ENCODE data around the gene SLC36A2.

Gene SLC36A2

DNA sequence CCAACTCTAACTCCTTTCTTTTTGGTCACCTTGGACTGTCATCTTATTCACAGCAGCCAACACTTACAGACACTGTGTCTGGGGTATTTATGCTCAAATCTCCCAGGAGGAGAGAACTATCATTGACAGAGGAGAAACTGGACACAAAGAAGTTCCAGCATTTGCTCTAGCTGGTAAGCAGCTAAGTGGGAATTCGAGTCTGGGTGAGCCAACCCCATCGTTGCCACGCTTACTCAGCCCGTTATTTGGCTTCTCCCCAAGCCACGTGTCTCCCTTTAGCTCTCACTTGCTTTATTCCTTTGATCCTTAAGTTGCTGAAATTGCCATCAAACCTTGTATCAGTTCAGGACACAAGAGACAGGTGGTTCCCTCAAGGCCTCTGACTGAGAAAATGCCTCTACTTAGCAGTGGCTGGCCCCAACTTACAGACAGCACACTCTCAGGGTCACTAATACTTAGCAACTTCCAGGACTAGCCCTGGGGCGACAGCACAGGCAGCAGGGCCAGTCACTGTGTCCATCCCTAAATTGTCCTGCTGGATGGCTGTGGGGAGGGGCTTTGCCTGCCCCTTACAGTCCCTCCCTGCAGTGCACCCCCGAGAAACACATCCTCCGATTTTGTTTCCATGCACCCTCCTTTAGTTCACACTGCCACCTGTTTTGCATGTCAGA is 1.4 kb downstream of the SLC36A2 start:
- no peaks in the 10 kb centered on the region for H3K4me1 Mint-ChIP-seq (ENCODE audit: low read depth)
- no peak overlapping the region for H3K4me3 Mint-ChIP-seq
- no peaks in the 10 kb centered on the region for H3K9me3 Mint-ChIP-seq
- no peak overlapping the region for H3K27ac Mint-ChIP-seq
- no peaks in the 10 kb centered on the region for H3K36me3 Mint-ChIP-seq (ENCODE audit: low read depth)
- H3K27me3 Mint-ChIP-seq (ENCODE audit: low read depth) = peaks cover 24% of the 10 kb centered on the region

DNA sequence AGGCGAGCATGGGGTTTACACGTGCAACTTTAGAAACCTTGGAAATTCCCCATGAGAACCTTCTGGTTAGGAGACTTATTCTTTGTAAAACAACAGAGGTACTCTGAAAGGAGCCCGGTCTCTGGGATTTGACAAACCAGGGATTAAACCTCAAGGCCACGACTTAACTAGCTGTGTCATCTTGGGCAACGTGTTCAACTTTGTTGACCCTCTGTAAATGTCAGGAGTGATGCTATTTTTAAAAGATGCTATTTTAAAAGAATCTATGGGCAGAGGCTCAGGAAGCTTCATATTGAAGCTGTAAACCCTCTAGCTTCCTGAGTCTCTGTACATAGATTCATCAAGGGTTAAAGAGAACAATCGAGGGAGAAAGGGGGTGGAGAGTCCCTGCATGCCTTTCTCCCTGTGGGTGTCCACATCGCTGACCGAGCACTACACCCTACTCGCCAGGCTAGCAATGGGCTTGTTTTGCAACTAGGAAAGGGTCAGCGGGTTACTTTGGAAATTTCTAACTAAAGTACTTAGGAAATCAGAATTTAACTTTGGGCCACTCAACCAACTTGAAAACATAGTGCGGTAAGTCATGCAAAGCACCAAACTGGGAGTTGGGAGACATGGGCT is 2.1 kb downstream of the SLC36A2 start:
- H3K36me3 Mint-ChIP-seq (ENCODE audit: low read depth) = no peaks in the 10 kb centered on the region
- H3K9me3 Mint-ChIP-seq = no peaks in the 10 kb centered on the region
- no peak overlapping the region for H3K4me3 Mint-ChIP-seq
- H3K27ac Mint-ChIP-seq = no peak overlapping the region
- H3K4me1 Mint-ChIP-seq (ENCODE audit: low read depth) = no peaks in the 10 kb centered on the region
- H3K27me3 Mint-ChIP-seq (ENCODE audit: low read depth) = peaks cover 26% of the 10 kb centered on the region

GRCh38 chr5:151344088-151344487 is 3.3 kb downstream of the SLC36A2 start:
- no peaks in the 10 kb centered on the region for H3K36me3 Mint-ChIP-seq (ENCODE audit: low read depth)
- H3K27me3 Mint-ChIP-seq (ENCODE audit: low read depth) = peaks cover 29% of the 10 kb centered on the region

DNA sequence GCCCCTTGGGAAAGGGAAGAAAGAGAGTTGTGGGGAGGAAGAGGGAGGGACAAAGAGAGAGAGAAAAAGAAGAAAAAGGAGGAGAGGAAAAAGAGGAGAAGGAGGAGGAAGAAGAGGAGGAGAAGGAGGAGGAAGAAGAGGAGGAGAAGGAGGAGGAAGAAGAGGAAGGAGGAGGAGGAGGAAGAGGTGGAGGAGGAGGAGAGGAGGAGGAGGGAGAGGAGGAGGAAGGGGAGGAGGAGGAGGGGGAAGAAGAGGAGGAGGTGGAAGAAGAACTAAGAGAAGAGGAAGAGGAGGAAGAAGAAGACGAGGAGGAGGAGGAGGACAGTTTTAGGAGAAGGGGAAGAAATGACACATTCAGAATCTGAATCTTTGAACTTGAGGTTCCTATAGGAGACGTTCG is 7.4 kb downstream of the SLC36A2 start:
- H3K9me3 Mint-ChIP-seq = no peaks in the 10 kb centered on the region
- H3K4me1 Mint-ChIP-seq (ENCODE audit: low read depth) = no peaks in the 10 kb centered on the region
- H3K27me3 Mint-ChIP-seq (ENCODE audit: low read depth) = peaks cover 26% of the 10 kb centered on the region
- H3K27ac Mint-ChIP-seq = no peak overlapping the region
- no peaks in the 10 kb centered on the region for H3K36me3 Mint-ChIP-seq (ENCODE audit: low read depth)
- H3K4me3 Mint-ChIP-seq = no peak overlapping the region

More at GRCh38 chr5:151344088-151344487, 3.3 kb downstream of the SLC36A2 start:
- Mint-ChIP-seq H3K9me3 (no peaks in the 10 kb centered on the region), H3K4me3 (no peak overlapping the region), H3K4me1 (ENCODE audit: low read depth) (no peaks in the 10 kb centered on the region), H3K27ac (no peak overlapping the region)

DNA sequence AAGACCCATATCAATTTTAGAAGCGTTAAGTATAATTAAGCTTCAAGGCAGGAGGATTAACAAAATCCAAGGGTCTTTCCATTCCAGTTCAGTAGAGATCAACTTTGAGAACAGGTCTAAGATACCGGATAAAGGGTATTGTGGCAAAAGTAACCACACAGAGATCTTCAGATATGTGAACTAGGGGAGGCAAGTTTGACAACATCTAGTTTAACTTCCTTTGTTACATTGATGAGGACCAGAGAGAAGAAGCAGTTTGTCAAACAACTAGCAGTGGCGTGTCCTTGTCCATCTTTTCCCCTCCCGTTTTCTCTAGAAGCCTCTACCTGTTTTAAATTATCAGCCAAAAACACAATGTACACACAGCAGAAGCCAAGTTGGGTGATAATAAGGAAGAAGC is 8.6 kb downstream of the SLC36A2 start:
- no peak overlapping the region for H3K27ac Mint-ChIP-seq
- H3K27me3 Mint-ChIP-seq (ENCODE audit: low read depth) = peaks cover 26% of the 10 kb centered on the region
- H3K4me1 Mint-ChIP-seq (ENCODE audit: low read depth) = no peaks in the 10 kb centered on the region
- H3K36me3 Mint-ChIP-seq (ENCODE audit: low read depth) = no peaks in the 10 kb centered on the region
- no peak overlapping the region for H3K4me3 Mint-ChIP-seq
- H3K9me3 Mint-ChIP-seq = no peaks in the 10 kb centered on the region

DNA sequence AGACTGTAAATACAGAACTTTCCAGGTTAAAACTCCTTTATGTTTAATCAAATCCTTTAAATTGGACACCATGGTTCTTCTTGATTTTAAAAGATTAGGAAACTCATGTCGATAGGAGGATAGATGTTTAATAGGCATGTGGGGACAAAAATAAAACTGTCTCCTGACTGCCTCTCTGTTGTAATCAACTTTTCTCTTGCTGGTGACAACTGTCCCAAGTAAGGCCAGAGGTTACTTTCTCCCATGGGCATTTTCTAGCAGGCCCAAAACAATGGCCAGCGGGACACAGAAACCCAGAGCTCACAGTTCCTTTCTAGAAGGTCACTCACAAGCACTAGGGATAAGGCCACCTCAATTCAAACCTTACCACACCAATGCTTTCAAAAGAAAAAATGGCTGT is 14.5 kb downstream of the SLC36A2 start:
- no peaks in the 10 kb centered on the region for H3K4me1 Mint-ChIP-seq (ENCODE audit: low read depth)
- no peaks in the 10 kb centered on the region for H3K9me3 Mint-ChIP-seq
- peaks cover 6% of the 10 kb centered on the region for H3K27me3 Mint-ChIP-seq (ENCODE audit: low read depth)
- no peak overlapping the region for H3K4me3 Mint-ChIP-seq
- H3K36me3 Mint-ChIP-seq (ENCODE audit: low read depth) = no peaks in the 10 kb centered on the region
- H3K27ac Mint-ChIP-seq = no peak overlapping the region

GRCh38 chr5:151328734-151329133 is 18.6 kb downstream of the SLC36A2 start:
- Mint-ChIP-seq H3K36me3 (ENCODE audit: low read depth) (no peaks in the 10 kb centered on the region), H3K9me3 (no peaks in the 10 kb centered on the region), H3K27ac (no peak overlapping the region), H3K27me3 (ENCODE audit: low read depth) (peaks cover 3% of the 10 kb centered on the region), H3K4me3 (no peak overlapping the region), H3K4me1 (ENCODE audit: low read depth) (no peaks in the 10 kb centered on the region)

DNA sequence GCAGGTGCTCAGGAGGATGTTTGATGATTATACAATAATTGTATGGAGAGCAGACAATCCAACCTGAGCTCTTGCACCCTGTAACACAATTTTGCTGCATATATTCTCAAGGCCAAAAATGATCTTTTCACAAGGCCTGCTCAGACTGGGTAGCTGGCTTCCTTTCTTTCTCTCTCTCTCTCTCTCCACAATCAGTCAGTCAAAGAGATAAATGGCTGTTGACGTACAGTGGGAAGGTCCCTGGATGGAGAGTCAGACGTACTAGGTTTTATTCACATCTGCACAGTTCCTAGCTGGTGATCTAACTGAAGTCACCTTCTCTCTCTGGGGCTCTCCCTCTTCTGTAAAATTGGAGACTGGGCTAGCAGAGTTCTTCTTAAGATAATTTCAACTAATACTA is 19.8 kb downstream of the SLC36A2 start:
- H3K9me3 Mint-ChIP-seq = no peaks in the 10 kb centered on the region
- H3K36me3 Mint-ChIP-seq (ENCODE audit: low read depth) = no peaks in the 10 kb centered on the region
- no peak overlapping the region for H3K4me3 Mint-ChIP-seq
- no peak overlapping the region for H3K27ac Mint-ChIP-seq
- no peaks in the 10 kb centered on the region for H3K4me1 Mint-ChIP-seq (ENCODE audit: low read depth)
- H3K27me3 Mint-ChIP-seq (ENCODE audit: low read depth) = peaks cover 3% of the 10 kb centered on the region

DNA sequence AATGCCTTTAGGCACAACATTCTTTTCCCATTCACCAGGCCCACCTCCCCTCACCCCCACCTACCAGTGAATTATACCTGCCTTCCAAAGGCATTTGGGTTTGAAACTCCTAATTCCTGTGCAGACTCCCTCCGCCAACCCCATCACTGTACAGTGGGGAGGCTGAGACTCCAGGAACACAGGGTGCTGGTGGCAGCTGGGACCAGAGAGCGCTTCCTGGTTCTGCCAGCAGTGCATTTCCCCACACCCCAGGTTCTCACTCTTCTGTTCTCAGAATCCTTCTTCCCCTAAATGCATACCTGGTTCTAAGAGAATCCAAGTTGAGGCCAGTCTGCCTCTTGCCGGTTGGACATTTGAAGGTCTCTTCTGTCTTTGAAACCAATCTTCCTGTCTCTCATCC is 21.1 kb downstream of the SLC36A2 start:
- no peaks in the 10 kb centered on the region for H3K9me3 Mint-ChIP-seq
- no peak overlapping the region for H3K27ac Mint-ChIP-seq
- H3K4me1 Mint-ChIP-seq (ENCODE audit: low read depth) = no peaks in the 10 kb centered on the region
- H3K36me3 Mint-ChIP-seq (ENCODE audit: low read depth) = no peaks in the 10 kb centered on the region
- H3K27me3 Mint-ChIP-seq (ENCODE audit: low read depth) = peaks cover 3% of the 10 kb centered on the region
- no peak overlapping the region for H3K4me3 Mint-ChIP-seq

DNA sequence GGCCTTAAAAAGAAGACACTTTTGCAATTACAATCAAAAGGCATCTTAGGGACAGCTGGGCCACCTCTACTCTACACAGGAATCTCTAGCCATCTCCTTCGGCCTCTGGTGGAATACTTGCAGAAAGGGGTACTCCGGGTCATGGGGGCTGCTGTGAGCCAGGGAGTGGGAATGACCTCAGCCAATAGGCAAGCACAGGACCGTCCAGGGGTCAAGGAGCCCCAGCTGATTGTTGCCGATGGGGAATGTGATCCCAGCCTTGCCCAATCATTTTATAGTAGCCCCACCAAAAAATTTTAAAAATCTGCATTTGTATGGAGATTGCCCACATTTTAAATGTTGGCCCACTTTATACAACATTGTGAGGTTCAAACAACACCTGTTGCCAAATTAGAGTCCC is 26.9 kb downstream of the SLC36A2 start:
- Mint-ChIP-seq H3K27ac (no peak overlapping the region), H3K27me3 (ENCODE audit: low read depth) (peaks cover 12% of the 10 kb centered on the region), H3K4me1 (ENCODE audit: low read depth) (peaks cover 1% of the 10 kb centered on the region), H3K36me3 (ENCODE audit: low read depth) (no peaks in the 10 kb centered on the region), H3K4me3 (no peak overlapping the region), H3K9me3 (no peaks in the 10 kb centered on the region)

- no peaks in the 10 kb centered on the region for H3K9me3 Mint-ChIP-seq
Observed at GRCh38 chr5:151318850-151319732, 28.3 kb downstream of the SLC36A2 start.

DNA sequence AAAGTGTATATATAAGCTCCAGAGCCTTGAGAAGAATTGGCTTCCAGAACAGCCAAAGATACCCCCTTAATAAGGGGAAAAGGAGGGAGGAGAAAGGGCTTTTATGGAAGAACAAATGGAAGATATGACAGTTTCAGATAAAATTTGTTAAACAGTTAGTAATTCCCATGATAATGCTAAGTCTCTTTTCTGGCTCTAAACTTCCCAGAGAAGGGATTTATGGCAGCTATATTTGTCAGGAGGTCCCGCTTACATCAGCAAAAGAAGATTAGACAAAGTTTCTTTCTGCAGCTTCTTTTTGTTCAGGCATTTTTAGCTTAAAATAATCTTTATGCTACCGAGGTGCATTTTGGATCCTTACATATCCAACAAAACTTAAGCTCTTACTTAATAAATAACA is 29.5 kb downstream of the SLC36A2 start:
- H3K4me1 Mint-ChIP-seq (ENCODE audit: low read depth) = peaks cover 1% of the 10 kb centered on the region
- peaks cover 20% of the 10 kb centered on the region for H3K27me3 Mint-ChIP-seq (ENCODE audit: low read depth)
- H3K27ac Mint-ChIP-seq = no peak overlapping the region
- no peak overlapping the region for H3K4me3 Mint-ChIP-seq
- H3K9me3 Mint-ChIP-seq = no peaks in the 10 kb centered on the region
- H3K36me3 Mint-ChIP-seq (ENCODE audit: low read depth) = no peaks in the 10 kb centered on the region

More at GRCh38 chr5:151318850-151319732, 28.3 kb downstream of the SLC36A2 start:
- H3K4me3 Mint-ChIP-seq = no peak overlapping the region
- H3K27me3 Mint-ChIP-seq (ENCODE audit: low read depth) = peaks cover 11% of the 10 kb centered on the region
- no peak overlapping the region for H3K27ac Mint-ChIP-seq
- peaks cover 1% of the 10 kb centered on the region for H3K4me1 Mint-ChIP-seq (ENCODE audit: low read depth)
- no peaks in the 10 kb centered on the region for H3K36me3 Mint-ChIP-seq (ENCODE audit: low read depth)

- Mint-ChIP-seq H3K27ac (no peak overlapping the region), H3K9me3 (peaks cover 4% of the 10 kb centered on the region), H3K4me3 (no peak overlapping the region), H3K4me1 (ENCODE audit: low read depth) (peaks cover 1% of the 10 kb centered on the region), H3K36me3 (ENCODE audit: low read depth) (no peaks in the 10 kb centered on the region), H3K27me3 (ENCODE audit: low read depth) (peaks cover 20% of the 10 kb centered on the region)
Observed at GRCh38 chr5:151315998-151316597, 31.3 kb downstream of the SLC36A2 start.

DNA sequence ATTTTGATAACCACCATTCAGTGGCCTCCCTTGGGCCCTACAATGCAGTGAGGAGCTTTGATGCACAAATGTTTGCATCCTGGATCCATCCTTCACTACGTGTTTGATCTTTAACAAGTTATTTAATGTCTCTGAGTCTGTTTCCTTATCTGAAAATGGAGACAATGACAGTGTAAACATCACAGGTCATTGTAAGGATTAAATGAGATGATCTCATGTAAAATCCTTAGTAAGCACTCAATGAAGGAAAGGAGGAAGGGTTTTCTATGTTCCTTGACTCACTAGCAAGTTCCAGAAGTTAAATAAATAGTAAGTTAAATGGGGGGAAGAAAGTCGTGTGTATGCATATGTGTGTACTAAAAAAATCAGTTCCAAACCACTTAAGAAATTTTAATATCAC is 34.0 kb downstream of the SLC36A2 start:
- Mint-ChIP-seq H3K9me3 (peaks cover 11% of the 10 kb centered on the region), H3K4me1 (ENCODE audit: low read depth) (no peaks in the 10 kb centered on the region), H3K4me3 (no peak overlapping the region), H3K27ac (no peak overlapping the region), H3K27me3 (ENCODE audit: low read depth) (peaks cover 20% of the 10 kb centered on the region), H3K36me3 (ENCODE audit: low read depth) (no peaks in the 10 kb centered on the region)
